NCI-H1436 treated with DMSO at 0.1 percent for 48 hours (cell line): ENCODE data around the gene IKZF4.
"Not testable (repeated sequence)": the region's sequence is repeated elsewhere in the genome, so short reads cannot be mapped to it uniquely, and the experiment has no call there.

Experiments
- DNase-seq: peaks from one replicate; lab custom pipeline; 2025; lab: John Stamatoyannopoulos, UW

IKZF4 gene

DNA sequence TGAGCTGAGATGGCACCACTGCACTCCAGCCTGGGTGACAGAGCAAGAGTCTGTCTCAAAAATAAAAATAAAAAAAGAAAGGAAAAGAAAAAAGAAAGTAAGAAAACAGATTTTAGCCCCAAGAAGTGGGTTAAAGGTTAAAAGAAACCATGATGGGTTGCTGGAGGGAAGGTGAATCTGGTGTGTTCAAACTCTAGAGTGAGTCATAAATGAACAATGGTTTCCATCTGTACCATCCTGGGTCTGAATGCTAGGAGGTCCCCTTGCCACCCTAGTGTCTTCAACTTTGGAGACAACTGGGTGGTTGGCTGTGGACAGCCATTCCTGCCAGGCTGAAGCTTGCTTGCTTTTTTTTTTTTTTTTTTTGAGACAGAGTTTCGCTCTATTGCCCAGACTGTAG is 19.3 kb downstream of the IKZF4 start:
- DNase-seq, result no peak

DNA sequence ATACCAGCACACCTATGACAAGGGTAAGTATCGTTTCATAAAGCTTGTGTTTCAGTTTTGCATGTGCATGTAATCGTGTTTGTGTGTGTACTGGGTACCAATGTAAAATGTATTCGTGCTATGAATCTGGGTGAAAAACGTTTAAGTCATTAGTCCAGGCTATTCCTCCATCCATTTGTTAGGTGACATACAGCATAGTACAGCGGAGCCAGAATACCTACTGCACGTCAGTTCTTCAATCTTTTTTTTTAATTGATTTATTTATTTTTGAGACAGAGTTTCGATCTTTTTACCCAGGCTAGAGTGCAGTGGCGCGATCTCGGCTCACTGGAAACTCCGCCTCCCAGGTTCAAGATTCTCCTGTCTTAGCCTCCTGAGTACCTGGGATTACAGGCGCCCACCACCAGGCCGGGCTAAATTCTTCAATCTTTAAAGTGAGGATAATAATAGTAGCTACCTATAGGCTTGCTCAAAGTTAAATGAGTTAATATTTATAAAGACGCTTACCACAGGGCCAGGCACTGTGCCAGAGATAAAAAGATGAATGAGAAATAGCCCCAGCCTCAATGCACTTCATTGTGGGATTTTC is 20.2 kb downstream of the IKZF4 start:
- no peak for DNase-seq

DNA sequence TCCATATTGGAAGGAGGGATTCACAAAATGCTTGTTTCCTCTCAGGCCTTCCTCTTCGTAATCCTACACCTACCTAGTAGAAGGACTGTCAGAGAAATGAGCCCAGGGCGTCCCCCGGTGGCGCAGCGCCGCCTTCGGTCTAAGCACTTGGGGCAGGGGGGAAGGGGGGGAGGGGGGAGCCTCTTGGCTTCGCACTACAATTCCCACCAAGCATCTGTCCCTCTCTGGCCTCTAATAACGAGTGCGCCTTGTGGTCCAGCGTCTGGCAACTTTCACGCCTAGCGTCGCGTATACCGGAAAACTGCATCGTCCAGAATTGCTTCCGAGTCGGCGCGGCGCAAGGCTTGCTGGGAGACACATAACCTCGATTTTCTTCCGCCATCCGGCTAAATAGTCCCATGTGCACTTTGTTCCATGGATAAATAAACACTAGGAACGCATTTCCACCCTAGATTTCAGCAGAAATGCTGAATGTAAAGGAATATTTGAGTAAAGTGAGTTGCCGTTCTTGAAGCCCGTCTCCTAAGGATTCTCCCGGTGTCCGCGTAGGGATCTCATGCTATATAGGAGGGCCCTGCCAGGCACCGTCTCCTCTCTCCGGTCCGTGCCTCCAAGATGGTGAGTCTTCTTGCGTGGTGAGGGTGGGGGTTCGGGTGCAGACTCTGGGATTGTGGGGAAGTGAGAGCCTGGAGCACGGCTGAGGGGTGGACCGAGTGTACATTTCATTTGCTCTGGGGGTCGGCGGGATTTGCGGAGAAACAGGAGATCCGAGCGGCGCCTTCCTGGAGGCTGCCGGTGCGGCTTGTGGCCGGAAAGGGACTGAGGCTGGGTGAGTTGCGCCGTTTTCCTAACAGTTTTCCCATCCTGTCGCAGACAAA is 20.9 kb downstream of the IKZF4 start, which contains the start of gene RPS26:
TSS of gene RPS26 (plus strand) at position 367 of the 878 bp plus-strand sequence. CDS start at position 616, 249 bp downstream.
- peak; percentile 92 for DNase-seq

DNA sequence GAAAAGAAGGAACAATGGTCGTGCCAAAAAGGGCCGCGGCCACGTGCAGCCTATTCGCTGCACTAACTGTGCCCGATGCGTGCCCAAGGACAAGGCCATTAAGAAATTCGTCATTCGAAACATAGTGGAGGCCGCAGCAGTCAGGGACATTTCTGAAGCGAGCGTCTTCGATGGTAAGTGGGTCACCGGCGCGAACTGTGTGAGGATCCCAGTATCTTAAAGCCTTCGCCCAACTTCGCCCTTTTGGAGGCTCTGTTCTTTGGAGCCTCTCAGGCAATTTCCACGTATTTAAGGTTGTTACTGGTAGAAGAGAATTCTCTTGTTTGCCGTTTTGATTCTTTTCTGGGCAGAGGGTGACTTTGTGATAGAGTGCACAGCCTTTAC is 21.6 kb downstream of the IKZF4 start:
- not testable (repeated sequence) for DNase-seq

DNA sequence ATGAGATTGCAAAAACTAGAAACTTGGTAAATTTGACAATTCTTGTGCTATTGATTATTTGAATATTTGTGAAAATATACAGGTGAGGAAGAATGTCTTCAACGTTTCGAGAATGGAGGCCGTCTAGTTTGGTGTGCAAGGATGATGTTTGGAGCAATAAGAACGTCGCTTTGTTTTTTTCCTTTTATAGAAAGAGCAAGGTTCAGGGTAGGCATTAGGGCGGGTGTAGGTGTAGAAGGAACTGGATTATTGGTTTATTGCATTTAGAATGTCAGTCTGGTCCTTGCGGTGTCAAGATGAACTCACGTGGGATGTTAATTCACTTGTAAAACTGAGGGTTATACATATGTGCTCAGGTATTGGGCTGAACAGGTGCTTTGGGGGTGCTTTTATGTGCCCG is 22.0 kb downstream of the IKZF4 start:
- no peak for DNase-seq

DNA sequence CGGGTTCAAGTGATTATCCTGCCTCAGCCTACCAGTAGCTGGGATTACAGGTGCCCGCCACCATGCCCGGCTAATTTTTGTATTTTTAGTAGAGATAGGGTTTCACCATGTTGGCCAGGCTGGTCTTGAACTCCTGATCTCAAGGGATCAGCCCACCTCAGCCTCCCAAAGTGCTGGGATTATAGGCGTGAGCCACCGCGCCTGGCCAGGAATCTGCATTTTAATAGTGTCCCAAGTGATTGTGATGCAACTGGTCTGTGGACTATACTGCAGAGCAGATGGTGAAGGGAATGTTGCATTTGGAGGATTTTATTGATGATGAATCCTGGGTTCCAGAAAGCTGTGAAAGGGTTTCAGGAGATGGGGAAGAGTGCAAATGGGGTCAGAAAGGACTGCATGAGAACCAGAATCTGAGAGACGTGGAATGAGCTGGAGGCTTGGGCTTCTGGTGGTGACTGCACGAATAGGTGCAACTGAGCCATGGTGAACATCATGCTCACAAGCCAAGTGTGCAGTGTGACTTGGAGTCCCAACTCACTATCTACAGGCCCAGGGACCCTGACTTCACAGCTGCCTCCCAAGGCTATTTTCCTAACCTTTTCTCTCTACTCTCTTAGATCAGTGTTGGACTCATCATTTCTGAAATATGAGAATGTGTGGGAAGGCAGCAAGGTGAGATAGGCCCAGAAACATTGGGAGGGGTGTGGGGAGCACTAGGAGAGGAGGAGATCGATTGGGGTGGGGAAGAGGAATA is 25.4 kb downstream of the IKZF4 start:
- no peak for DNase-seq

DNA sequence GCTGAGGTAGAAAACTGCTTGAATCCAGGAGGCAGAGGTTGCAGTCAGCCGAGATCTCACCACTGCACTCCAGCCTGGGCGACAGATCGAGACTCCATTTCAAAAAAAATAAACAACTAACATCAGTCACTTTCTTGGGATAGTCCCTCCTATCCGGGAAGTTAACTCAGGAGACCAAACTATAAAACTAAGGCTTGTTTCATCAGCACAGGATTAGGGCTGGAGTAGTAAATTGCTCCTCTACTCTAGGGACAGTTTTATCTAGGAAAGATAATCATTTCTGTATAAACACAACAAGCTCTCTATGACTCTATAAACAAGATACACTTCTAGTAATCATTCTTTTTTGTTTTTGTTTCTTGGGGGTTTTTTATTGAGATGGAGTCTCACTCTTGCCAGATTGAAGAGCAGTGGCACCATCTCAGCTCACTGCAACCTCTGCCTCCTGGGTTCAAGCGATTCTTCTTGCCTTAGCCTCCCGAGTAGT is 32.6 kb downstream of the IKZF4 start:
- no peak for DNase-seq

DNA sequence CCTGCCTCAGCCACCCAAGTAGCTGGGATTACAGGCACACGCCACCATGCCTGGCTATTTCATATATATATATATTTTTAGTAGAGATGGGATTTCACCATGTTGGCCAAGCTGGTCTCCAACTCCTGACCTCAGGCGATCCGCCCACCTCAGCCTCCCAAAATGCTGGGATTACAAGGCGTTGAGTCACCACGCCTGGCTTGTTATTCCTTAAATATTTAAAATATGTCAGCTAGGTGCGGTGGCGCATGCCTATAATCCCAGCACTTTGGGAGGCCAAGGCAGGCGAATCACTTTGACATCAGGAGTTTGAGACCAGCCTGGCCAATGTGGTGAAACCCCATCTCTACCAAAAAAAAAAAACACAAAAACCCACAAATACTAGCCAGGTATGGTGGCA is 39.1 kb downstream of the IKZF4 start:
- DNase-seq, result not testable (repeated sequence)

DNA sequence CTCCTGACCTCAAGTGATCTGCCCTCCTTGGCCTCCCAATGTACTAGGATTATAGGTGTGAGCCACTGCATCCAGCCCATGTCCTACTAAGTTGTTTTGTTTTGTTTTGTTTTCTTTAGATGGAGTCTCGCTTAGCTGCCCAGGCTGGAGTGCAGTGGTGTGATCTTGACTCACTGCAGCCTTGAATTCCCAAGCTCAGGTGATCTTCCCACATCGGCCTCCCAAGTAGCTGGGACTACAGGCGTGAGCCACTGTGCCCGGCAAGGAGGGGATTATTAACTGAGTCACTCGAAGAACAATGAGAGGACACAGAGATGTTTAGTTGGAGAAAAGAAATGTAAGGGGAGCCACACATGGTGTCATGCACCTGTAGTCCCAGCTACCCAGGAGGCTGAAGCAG is 41.1 kb downstream of the IKZF4 start:
- DNase-seq, result no peak

DNA sequence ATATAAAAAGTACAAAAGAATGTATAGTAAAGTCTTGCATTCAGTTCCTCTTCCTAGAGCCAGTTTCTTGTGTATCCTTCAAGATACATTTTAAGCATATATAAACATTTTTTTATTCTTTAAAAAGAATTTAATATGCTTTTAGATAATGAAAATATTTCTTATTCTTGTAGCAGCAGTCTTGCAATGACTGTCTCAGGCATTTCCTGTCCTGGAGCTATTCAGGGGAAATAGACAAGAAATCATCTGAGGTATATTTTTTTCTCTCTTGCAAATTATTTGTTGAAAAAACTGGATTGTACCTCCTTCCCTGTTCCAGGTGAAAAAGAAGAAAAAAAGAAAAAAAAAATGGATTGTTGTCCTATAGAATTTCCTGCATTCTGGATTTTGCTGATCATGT is 42.2 kb downstream of the IKZF4 start:
- no peak for DNase-seq

DNA sequence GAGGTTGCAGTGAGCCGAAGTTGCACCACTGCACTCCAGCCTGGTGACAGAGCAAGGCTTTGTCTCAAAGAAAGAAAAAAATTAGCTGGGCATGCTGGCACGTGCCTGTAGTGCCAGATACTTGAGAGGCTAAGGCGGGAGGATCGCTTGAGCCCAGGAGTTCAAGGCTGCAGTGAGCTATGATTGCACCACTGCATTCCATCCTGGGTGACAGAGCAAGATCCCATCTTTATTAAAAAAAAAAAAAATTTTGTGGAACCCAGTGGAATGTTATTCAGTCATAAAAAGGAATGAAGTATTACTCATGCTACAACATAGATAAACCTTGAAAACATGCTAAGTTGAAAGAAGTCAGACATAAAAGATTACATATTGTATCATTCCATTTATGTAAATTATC is 50.8 kb downstream of the IKZF4 start:
- no peak for DNase-seq

DNA sequence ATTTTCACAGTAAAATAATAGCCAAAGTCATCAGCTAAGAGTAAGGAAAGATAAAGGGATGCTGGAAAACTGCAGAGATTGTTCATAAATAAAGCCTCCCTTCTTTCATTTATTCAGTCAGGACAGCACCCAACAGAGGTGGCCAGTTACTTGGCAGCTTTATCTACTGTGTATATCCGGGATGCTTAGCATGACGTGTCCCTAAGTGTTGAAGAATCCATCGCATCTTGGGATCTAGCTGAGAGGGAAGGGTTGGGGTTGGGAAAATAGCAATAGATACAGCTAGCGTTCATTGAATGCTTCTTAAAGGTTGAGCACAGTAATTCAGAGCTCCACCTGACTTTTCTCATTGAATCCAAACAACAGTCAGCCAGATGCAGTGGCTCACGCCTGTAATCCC is 53.6 kb downstream of the IKZF4 start:
- DNase-seq, result no peak

DNA sequence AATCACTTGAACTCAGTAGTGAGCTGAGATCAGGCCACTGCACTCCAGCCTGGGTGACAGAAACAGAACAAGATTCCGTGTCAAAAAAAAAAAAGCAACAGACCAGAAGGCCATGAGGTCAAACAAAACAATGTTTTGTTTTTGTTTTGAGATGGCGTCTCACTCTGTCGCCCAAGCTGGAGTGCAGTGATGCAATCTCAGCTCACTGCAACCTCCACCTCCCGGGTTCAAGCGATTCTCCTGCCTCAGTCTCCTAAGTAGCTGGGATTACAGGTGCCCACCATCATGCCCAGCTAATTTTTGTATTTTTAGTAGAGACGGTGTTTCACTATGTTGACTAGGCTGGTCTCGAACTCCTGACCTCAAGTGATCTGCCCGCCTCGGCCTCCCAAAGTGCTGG is 57.1 kb downstream of the IKZF4 start:
- not testable (repeated sequence) for DNase-seq

DNA sequence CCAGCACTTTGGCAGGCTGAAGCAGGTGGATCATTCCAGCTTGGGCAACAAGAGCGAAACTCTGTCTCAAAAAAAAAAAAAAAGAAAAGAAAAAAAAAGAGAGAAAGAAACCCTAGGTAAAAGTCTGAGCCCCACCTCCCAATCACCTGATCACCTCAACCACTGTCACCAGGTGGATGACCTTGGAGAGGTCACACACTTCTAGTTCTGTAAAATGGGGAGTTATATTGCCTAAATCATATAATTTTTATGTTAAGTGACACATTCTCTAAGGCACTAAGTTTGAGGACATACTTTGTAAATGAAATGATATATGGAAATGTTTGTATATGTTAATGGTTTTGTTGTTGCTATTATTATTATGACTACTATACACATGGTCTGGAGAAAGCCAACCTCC is 57.6 kb downstream of the IKZF4 start:
- no peak for DNase-seq

DNA sequence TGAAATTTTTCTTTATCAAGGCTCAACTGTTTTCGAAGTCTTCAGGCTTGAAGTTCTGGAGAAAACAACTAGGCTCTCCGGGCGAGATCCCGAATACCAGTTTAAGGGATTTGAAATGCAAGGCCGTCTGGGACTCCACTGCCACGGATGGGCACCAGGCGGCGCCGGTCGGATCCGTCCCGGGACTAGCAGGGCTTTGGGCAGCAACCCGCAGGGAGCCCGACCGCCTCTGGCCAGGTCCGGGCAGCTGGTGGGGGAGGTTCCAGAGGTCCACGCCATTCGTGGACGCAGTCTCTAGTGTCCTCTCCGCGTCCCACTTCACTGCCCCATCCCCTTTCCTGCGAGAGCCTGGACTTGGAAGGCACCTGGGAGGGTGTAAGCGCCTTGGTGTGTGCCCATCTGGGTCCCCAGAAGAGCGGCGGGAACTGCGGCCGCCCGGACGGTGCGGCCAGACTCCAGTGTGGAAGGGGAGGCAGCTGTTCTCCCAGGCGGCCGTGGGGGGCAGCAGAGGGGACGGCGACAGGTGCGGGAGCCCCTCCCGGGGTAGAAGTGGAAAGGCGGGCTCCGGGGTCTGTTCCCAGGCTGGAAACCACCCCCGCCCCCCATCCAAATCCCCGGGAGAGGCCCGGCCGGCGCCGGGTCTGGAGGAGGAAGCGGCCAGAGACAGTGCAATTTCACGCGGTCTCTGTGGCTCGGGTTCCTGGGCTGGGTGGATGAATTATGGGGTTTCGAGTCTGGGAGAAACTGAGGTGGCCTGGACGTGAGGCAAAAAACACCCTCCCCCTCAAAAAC is 58.3 kb downstream of the IKZF4 start:
- no peak for DNase-seq

DNA sequence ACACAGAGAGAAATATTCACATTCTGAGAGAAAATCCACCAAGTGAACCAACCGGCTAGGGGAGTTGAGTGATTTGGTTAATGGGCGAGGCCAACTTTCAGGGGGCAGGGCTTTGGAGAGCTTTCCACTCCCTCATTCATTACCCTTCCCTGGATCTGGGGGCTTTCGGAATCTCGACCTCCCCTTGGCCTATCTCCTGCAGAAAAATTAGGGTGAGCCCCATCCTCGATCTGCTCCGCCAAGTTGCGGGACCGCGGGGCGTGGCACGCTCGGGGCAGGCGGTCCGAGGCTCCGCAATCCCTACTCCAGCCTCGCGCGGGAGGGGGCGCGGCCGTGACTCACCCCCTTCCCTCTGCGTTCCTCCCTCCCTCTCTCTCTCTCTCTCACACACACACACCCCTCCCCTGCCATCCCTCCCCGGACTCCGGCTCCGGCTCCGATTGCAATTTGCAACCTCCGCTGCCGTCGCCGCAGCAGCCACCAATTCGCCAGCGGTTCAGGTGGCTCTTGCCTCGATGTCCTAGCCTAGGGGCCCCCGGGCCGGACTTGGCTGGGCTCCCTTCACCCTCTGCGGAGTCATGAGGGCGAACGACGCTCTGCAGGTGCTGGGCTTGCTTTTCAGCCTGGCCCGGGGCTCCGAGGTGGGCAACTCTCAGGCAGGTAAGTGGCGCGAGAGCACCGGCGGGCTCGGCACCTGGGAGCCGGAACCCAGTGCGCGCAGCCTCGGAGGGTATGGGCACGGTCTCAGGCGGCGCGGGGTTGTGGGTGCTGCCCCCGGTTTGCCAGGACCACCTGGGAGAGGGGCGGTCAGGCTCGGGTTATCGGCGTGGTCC is 59.1 kb downstream of the IKZF4 start, which contains the start of gene ERBB3:
TSS of gene ERBB3 (plus strand) at position 443 of the 833 bp plus-strand sequence. CDS start at position 579, 136 bp downstream.
- DNase-seq, result peak; percentile 9

DNA sequence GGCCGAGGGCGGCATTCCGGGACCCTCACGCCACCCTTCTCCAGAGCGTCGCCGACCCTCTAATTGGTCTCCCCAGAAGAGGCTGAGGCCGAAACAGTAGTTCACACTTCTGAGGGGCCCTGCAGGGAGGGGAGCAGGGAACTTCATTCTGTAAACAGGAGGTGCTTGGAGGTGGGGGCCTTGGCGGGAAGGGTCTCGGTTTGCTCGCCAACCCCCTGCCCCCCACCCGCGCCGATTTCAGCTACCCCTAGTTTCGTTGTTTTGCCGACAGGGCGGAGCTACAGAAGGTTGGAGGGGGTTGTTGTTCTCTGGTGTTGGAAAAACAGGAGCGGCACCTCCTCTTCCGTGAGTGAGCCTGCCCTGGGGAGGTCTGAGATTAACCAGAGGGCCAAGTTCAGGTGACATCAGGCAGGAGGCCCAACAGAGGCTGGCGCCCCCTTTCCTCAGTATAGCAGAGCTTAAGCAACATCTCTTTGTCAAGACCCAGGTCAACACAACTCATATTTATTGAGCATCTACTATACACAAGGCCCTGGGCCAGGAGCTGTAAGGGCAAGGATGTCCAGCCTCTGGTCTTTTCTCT is 59.8 kb downstream of the IKZF4 start:
- no peak for DNase-seq

DNA sequence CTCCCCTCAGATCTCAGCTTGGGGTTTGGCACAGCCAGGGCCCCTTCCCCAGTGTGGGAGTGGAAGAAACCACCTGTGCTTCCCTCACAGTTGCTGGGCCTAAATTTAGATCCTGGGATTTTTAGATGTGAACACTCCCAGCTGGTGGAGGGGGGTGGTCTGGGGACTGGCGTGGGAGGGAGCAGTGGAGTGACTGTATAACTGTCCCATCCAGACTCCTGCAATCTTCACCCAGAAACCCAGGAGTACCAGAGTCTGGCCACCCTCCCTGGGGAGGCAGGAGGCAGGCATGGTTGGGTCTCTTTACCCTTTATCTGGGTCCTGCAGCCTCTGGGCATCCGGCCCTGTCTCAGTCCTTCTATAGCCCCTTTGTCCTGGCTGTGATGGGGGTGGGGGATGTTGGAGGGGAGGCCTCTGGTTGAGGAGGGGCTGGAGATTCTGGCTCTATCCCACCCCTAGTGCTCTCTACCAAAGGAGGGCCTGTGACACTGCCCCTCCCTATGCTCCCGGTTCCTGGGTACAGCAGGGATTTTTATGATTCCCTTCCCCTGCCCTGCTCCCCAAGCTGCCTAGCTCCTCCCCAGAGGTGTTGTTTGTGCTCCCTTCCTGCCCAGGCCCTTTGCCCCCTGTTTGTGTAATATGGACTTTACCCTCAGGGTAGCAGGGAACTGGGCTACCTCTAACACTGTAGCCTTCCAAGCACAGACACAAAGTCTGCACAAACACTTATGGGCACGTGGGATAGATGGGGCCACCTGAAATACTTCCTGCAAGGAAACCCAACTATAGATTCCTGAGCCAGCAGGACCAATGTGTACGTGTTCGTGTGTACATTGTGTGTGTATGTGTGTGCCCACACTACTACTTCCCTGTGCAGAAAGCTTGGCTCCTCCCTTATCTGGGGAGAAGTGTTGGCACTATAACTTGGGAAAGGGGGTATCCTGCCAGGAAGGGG is 60.8 kb downstream of the IKZF4 start:
- DNase-seq, result no peak

DNA sequence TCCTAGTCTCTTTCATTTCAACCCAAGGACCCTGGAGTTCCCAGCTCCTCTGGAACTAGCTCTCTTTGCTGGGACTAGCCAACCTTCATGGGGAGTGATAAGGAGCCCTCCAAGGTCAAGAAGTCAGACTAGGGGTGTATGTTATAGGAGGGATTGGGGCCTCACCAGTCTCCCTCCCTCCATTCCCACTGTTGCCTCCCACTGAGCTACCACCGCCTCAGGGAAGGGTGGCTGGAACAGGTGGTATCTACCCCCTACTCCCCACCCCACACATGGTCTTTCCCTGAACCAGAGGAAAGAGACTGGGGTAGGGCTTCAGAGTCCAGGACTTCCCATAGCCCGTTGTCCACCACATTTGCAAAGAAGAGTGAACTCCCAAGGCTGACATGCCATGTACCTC is 61.5 kb downstream of the IKZF4 start:
- no peak for DNase-seq
